Measurements from ENCODE around the gene RAD51AP1. TPM values are rescaled to one million over a fixed set of nuclear protein-coding genes. Genes with fewer than 3 reads are reported as not detected.
"Not testable (repeated sequence)": the region's sequence is repeated elsewhere in the genome, so short reads cannot be mapped to it uniquely, and the experiment has no call there.

The RAD51AP1 gene
- polyA plus RNA-seq (2013, experiment 1 of 4), result 60.1 TPM
- 53.7 TPM for polyA plus RNA-seq (2013, experiment 2 of 4)
- polyA plus RNA-seq (2013, experiment 3 of 4), result 49.3 TPM
- polyA plus RNA-seq (2013, experiment 4 of 4), result 45.7 TPM

DNA sequence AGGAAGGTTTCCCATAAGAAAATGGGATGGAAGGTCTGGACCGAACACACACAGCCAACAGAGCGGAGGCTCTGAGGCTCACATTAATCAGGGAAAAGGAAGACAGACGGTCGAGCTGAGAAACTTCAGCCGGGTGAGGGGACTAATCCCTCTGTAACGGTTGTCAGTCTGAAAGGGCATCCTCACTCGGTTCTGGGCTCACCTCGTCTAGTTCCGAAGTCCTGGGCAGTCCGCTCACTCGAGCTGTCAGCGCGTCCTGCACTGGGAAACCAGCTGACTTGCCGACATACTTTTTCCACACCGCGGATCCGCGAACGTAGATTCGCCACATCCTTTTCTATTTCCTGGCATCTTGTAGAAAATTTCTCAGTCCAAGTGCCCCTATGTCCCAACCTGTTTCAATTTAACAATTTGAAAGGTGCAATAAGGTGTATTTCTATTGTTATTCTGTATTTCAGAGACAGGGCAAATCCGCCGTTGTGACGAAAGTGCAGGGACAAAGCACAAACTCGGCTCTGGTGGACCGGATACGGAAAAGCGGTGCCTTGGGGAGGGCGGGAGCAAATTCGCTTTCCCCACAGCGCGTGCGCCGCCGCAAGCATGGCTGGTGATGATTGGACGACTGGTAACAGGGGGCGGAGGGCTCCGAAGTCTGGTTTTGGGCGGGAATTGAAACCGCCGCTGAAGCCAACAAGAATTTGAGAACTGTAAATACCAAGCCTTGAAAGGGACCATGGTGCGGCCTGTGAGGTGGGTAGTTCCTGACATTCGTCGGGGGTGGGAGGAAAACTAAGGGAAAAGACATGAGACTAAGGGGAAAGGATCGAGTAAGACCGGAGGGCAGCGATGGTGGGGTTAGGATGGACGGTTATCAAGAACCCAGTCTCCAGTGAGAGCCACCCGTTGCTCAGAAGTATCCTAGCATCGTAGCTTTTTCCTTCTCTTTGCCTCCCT lies at the start of gene RAD51AP1:
TSS of gene RAD51AP1 (plus strand) at position 684 of the 954 bp plus-strand sequence. CDS start at position 734, 50 bp downstream.
- peak within 1 kb of the TSS; percentile 98 for H3K4me3 ChIP-seq (ENCODE audit: insufficient read depth, low read depth, low read length)
- H3K27ac ChIP-seq (ENCODE audit: insufficient read depth, low read depth, low read length, poor library complexity, severe bottlenecking), result peak within 1 kb of the TSS; percentile 92
- 0 to 1% methylated on average over 49 of the region's 49 CpGs for WGBS, 2 experiments
- no peaks in the 10 kb centered on the region for H3K9me3 ChIP-seq (ENCODE audit: control insufficient read depth, low read length)
- H3K4me1 ChIP-seq (ENCODE audit: control insufficient read depth, insufficient read depth, low read length), result no peaks in the 10 kb centered on the region
- H3K36me3 ChIP-seq (ENCODE audit: control insufficient read depth, insufficient read depth, low read length), result peaks cover 4% of the 10 kb centered on the region
- no peaks in the 10 kb centered on the region for H3K27me3 ChIP-seq (ENCODE audit: control insufficient read depth, insufficient read depth, low read length, poor library complexity, severe bottlenecking)

GRCh38 chr12:4489556-4489955 lies 49.1 kb upstream of the RAD51AP1 start:
- Histone ChIP-seq H3K27me3 (ENCODE audit: control insufficient read depth, insufficient read depth, low read length, poor library complexity, severe bottlenecking) (no peaks in the 10 kb centered on the region), H3K4me3 (ENCODE audit: insufficient read depth, low read depth, low read length) (no peak overlapping the region), H3K9me3 (ENCODE audit: control insufficient read depth, low read length) (no peaks in the 10 kb centered on the region), H3K4me1 (ENCODE audit: control insufficient read depth, insufficient read depth, low read length) (no peaks in the 10 kb centered on the region), H3K27ac (ENCODE audit: insufficient read depth, low read depth, low read length, poor library complexity, severe bottlenecking) (no peak overlapping the region), H3K36me3 (ENCODE audit: control insufficient read depth, insufficient read depth, low read length) (peaks cover 7% of the 10 kb centered on the region)
- 80 to 100% methylated on average over 1 of the region's 2 CpGs for WGBS, 2 experiments

GRCh38 chr12:4490973-4491372 lies 47.7 kb upstream of the RAD51AP1 start:
- no CpG with 5 or more reads among the region's 1 CpG for WGBS, 2 experiments

DNA sequence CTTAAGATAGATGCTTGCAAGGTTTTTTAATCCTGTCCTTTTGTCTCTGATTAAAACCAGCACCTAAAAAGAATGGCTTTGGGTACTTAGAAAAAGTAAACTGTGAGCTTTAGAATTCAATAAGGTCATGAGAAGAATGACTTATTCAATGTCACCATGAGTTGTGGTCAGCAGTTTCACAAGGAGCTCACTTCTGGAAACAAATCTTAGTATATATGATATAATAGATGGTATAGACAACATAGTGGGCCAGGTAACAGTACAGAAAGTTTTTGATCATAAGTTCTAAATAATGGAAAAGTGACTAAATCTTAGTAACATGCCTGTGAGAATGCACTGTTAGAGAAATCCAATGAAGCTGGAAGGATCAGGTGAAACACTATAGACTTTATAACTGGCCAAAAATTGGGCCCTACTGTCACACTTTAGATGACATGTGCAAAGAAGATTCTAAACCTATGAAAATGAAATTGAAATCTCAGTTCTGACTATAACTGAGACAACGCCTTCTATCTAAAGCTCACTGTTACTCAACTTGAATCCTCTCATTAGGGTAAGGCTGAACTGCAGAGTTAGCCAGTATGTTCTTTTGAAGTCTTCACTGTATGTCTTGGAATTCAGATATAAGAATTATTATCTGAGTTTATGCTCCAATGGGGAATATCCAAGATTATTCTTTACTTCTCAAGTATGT lies 42.4 kb upstream of the RAD51AP1 start:
- WGBS, 2 experiments, result 94 to 100% methylated on average over 1 of the region's 1 CpG
- Histone ChIP-seq H3K27ac (ENCODE audit: insufficient read depth, low read depth, low read length, poor library complexity, severe bottlenecking) (no peak overlapping the region), H3K27me3 (ENCODE audit: control insufficient read depth, insufficient read depth, low read length, poor library complexity, severe bottlenecking) (no peaks in the 10 kb centered on the region), H3K4me1 (ENCODE audit: control insufficient read depth, insufficient read depth, low read length) (no peaks in the 10 kb centered on the region), H3K4me3 (ENCODE audit: insufficient read depth, low read depth, low read length) (no peak overlapping the region), H3K36me3 (ENCODE audit: control insufficient read depth, insufficient read depth, low read length) (peaks cover 15% of the 10 kb centered on the region), H3K9me3 (ENCODE audit: control insufficient read depth, low read length) (no peaks in the 10 kb centered on the region)

More at GRCh38 chr12:4490973-4491372, 47.7 kb upstream of the RAD51AP1 start:
- no peak overlapping the region for H3K27ac ChIP-seq (ENCODE audit: insufficient read depth, low read depth, low read length, poor library complexity, severe bottlenecking)
- H3K36me3 ChIP-seq (ENCODE audit: control insufficient read depth, insufficient read depth, low read length), result peaks cover 7% of the 10 kb centered on the region
- H3K4me1 ChIP-seq (ENCODE audit: control insufficient read depth, insufficient read depth, low read length), result no peaks in the 10 kb centered on the region
- no peaks in the 10 kb centered on the region for H3K27me3 ChIP-seq (ENCODE audit: control insufficient read depth, insufficient read depth, low read length, poor library complexity, severe bottlenecking)
- no peaks in the 10 kb centered on the region for H3K9me3 ChIP-seq (ENCODE audit: control insufficient read depth, low read length)
- no peak overlapping the region for H3K4me3 ChIP-seq (ENCODE audit: insufficient read depth, low read depth, low read length)

DNA sequence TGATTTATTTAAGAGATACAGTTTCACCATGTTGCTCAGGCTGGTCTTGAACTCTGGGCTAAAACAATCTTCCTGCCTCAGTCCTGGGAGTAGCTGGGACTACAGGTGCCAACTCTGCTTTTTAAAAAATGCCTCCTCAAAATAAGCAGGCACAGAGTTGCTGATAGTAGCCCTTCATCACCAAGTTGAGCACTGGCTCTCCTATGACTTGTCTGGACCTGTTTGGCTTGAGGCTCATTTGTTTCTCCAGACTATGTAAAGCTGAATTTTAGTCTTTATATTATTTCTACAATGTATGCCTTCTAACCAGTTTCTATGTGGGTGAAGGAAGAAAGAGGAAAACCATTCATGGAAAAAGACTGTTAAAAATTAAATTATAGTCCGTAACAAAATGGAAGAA lies 39.5 kb upstream of the RAD51AP1 start:
- no peaks in the 10 kb centered on the region for H3K27me3 ChIP-seq (ENCODE audit: control insufficient read depth, insufficient read depth, low read length, poor library complexity, severe bottlenecking)
- 92 to 100% methylated on average over 1 of the region's 1 CpG for WGBS, 2 experiments
- no peaks in the 10 kb centered on the region for H3K4me1 ChIP-seq (ENCODE audit: control insufficient read depth, insufficient read depth, low read length)
- H3K36me3 ChIP-seq (ENCODE audit: control insufficient read depth, insufficient read depth, low read length), result peaks cover 15% of the 10 kb centered on the region
- no peak overlapping the region for H3K4me3 ChIP-seq (ENCODE audit: insufficient read depth, low read depth, low read length)
- no peaks in the 10 kb centered on the region for H3K9me3 ChIP-seq (ENCODE audit: control insufficient read depth, low read length)
- no peak overlapping the region for H3K27ac ChIP-seq (ENCODE audit: insufficient read depth, low read depth, low read length, poor library complexity, severe bottlenecking)

DNA sequence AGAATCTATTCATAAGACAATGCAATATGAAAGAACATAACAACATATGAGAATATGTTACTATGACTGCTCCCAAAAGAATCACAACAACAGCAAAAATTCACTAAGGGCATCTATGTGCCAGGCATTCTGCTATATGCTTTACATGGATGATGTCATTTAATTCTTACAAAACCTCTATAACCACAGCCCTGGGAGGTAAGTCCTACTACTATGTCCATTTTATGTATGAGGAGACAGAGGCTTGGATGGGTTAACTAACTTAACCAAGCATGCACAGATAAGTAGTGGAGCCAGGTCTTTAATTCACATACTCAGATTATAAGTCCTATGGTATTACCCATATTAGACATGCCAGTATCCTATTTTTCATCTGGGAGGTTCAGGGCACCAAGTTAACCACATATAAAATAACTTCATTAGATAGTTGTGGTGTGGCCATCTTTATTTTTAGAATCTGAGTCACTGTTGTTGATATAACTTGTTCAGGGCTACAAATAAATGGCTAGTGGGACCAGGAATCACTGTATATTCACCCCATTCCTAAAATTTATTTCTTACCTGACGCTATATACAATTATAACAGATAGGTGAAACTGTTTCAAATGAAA lies 33.2 kb upstream of the RAD51AP1 start:
- Histone ChIP-seq H3K4me3 (ENCODE audit: insufficient read depth, low read depth, low read length) (no peak overlapping the region), H3K27ac (ENCODE audit: insufficient read depth, low read depth, low read length, poor library complexity, severe bottlenecking) (no peak overlapping the region), H3K4me1 (ENCODE audit: control insufficient read depth, insufficient read depth, low read length) (no peaks in the 10 kb centered on the region), H3K9me3 (ENCODE audit: control insufficient read depth, low read length) (no peaks in the 10 kb centered on the region), H3K36me3 (ENCODE audit: control insufficient read depth, insufficient read depth, low read length) (no peaks in the 10 kb centered on the region), H3K27me3 (ENCODE audit: control insufficient read depth, insufficient read depth, low read length, poor library complexity, severe bottlenecking) (no peaks in the 10 kb centered on the region)
- no CpG with 5 or more reads among the region's 1 CpG for WGBS, 2 experiments

DNA sequence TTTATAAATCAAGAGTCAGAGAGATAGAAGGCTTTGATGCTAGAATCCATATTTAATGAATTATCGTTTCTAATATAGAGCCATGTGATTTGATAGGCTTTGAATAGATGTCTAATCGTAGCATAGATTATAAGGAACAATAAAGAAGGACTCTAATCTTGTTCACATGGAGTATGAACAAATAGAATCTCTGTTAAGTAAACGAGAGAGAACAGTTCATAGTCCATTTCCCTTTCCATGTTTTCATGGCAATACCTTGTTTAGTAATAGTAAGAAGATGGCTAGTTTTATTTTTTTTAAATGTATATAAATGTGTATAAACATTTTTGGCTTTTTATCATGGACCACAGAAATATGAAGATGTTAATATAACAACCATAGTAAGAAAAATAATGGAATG lies 32.3 kb upstream of the RAD51AP1 start:
- Histone ChIP-seq H3K27me3 (ENCODE audit: control insufficient read depth, insufficient read depth, low read length, poor library complexity, severe bottlenecking) (no peaks in the 10 kb centered on the region), H3K36me3 (ENCODE audit: control insufficient read depth, insufficient read depth, low read length) (no peaks in the 10 kb centered on the region), H3K4me1 (ENCODE audit: control insufficient read depth, insufficient read depth, low read length) (no peaks in the 10 kb centered on the region), H3K27ac (ENCODE audit: insufficient read depth, low read depth, low read length, poor library complexity, severe bottlenecking) (no peak overlapping the region), H3K4me3 (ENCODE audit: insufficient read depth, low read depth, low read length) (no peak overlapping the region), H3K9me3 (ENCODE audit: control insufficient read depth, low read length) (no peaks in the 10 kb centered on the region)
- 81 to 100% methylated on average over 3 of the region's 3 CpGs for WGBS, 2 experiments

DNA sequence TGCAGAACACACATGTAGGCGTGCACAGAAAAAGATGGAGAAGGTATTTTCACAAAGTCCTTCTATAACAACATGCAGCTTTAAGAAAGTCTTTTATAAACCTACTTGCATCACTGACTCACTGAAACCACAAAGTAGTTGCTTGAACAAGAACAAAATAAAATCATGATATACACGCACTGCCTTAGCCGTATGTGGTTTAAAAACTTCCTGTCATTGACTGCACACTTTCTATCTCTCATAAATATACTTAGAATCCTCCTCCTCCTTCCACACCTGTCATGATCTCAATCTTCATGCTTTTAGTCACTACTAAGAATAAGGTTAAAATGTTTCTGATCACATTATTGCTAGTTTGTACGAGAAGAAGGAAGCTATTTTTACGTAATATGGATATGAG lies 31.8 kb upstream of the RAD51AP1 start:
- Histone ChIP-seq H3K27ac (ENCODE audit: insufficient read depth, low read depth, low read length, poor library complexity, severe bottlenecking) (no peak overlapping the region), H3K4me3 (ENCODE audit: insufficient read depth, low read depth, low read length) (no peak overlapping the region), H3K36me3 (ENCODE audit: control insufficient read depth, insufficient read depth, low read length) (no peaks in the 10 kb centered on the region), H3K4me1 (ENCODE audit: control insufficient read depth, insufficient read depth, low read length) (no peaks in the 10 kb centered on the region), H3K27me3 (ENCODE audit: control insufficient read depth, insufficient read depth, low read length, poor library complexity, severe bottlenecking) (no peaks in the 10 kb centered on the region), H3K9me3 (ENCODE audit: control insufficient read depth, low read length) (no peaks in the 10 kb centered on the region)
- WGBS, 2 experiments, result 92 to 97% methylated on average over 5 of the region's 5 CpGs

DNA sequence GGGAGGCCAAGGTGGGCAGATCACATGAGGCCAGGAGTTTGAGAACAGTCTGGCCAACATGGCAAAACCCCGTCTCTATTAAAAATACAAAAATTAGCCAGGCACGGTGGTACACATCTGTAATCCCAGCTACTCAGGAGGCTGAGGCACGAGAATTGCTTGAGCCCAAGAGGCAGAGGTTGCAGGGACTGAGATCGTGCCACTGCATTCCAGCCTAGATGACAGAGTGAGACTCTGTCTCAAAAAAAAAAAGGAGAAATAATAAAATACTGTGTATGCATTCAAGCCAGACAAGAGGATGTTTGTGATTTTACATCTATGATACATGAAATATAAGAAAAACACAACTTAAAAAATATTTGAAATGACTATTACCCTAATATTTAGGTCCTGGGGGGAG lies 30.2 kb upstream of the RAD51AP1 start:
- H3K9me3 ChIP-seq (ENCODE audit: control insufficient read depth, low read length); H3K4me1 ChIP-seq (ENCODE audit: control insufficient read depth, insufficient read depth, low read length); H3K4me3 ChIP-seq (ENCODE audit: insufficient read depth, low read depth, low read length); H3K36me3 ChIP-seq (ENCODE audit: control insufficient read depth, insufficient read depth, low read length); H3K27me3 ChIP-seq (ENCODE audit: control insufficient read depth, insufficient read depth, low read length, poor library complexity, severe bottlenecking); H3K27ac ChIP-seq (ENCODE audit: insufficient read depth, low read depth, low read length, poor library complexity, severe bottlenecking): not testable (repeated sequence)
- WGBS, 2 experiments, result 72 to 73% methylated on average over 4 of the region's 4 CpGs

GRCh38 chr12:4509269-4509668 lies 29.4 kb upstream of the RAD51AP1 start:
- WGBS, 2 experiments, result 15 to 17% methylated on average over 10 to 12 of the region's 12 CpGs
- not testable (repeated sequence) for H3K4me3 ChIP-seq (ENCODE audit: insufficient read depth, low read depth, low read length)

More at GRCh38 chr12:4509269-4509668, 29.4 kb upstream of the RAD51AP1 start:
- not testable (repeated sequence) for H3K27ac ChIP-seq (ENCODE audit: insufficient read depth, low read depth, low read length, poor library complexity, severe bottlenecking); H3K9me3 ChIP-seq (ENCODE audit: control insufficient read depth, low read length); H3K27me3 ChIP-seq (ENCODE audit: control insufficient read depth, insufficient read depth, low read length, poor library complexity, severe bottlenecking); H3K36me3 ChIP-seq (ENCODE audit: control insufficient read depth, insufficient read depth, low read length); H3K4me1 ChIP-seq (ENCODE audit: control insufficient read depth, insufficient read depth, low read length)
